Measurements from ENCODE around the gene PDE4D.
"Not testable (repeated sequence)": the region's sequence is repeated elsewhere in the genome, so short reads cannot be mapped to it uniquely, and the experiment has no call there.

The PDE4D gene

DNA sequence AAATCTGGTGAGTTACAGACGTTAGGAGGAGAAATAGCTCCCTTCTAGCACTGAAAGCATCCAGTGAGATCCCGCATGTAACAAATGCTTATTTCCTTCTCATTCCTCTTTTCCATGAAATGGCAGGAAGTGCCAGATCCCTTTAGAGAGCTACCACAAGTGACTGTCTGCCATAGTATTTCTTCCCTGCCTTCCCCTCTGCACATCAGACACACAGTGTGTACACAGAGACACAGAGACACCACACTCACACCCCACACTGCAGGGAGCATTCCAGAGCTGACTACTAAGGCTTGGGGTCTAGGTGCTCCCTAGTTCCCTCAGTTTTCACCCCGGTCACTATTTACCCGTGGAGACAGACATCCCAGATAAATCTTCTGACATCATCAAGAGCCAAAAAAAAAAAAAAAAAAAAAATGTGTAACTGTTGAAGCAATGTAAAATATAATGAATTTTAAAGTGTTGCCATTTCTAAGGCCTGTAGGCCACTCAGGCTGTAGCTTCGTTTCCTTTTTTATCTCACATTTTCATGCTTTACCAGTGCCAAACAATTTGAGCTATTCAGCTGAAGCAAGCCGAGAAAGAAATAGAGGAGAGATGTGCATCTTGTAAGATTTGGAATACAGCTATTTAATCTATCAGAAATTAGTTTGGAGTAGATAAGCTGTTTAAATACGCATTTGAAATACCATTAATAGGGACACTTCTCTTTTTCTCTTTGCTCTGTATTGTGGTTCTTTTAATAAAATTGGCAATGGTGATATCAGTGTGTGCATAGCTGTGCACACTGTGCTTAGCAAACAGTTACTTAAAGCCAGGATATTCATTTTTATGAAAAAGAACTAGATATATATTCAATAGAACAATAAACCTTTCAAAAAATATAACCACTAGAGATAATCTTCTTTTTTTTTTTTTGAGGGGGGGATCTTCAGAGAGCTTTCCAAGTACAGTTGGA lies 405.5 kb downstream of the PDE4D start:
- in situ Hi-C loops (cut with MboI; ENCODE audit: low sequenced_read_pairs), result no loop called here

GRCh38 chr5:59487068-59487686 lies 406.3 kb downstream of the PDE4D start:
- in situ Hi-C loops (cut with MboI; ENCODE audit: low sequenced_read_pairs), result no loop called here

GRCh38 chr5:59486508-59486907 lies 407.0 kb downstream of the PDE4D start:
- in situ Hi-C loops (cut with MboI; ENCODE audit: low sequenced_read_pairs), result no loop called here

GRCh38 chr5:59485629-59486439 lies 407.7 kb downstream of the PDE4D start:
- in situ Hi-C loops (cut with MboI; ENCODE audit: low sequenced_read_pairs), result no loop called here

GRCh38 chr5:59485107-59485506 lies 408.4 kb downstream of the PDE4D start:
- in situ Hi-C loops (cut with MboI; ENCODE audit: low sequenced_read_pairs), result no loop called here

DNA sequence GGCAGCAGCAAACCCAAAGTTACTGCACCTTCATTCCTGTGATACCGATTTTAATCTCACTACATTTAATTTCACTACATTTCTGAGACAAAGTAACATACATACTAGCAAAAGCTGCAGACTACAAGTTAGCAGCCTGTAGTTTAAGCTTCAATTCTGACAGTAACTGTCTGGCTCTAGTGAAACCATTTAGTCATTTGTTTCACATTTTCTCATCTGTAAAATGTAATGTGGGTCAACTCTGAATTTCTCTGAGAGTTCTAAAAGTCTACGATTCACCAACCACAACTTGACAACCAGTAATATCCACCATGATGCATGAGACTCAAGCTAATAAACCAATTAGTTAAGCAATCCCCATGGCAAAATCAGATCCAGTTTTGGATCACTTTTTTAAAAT lies 408.9 kb downstream of the PDE4D start:
- in situ Hi-C loops (cut with MboI; ENCODE audit: low sequenced_read_pairs), result no loop called here

DNA sequence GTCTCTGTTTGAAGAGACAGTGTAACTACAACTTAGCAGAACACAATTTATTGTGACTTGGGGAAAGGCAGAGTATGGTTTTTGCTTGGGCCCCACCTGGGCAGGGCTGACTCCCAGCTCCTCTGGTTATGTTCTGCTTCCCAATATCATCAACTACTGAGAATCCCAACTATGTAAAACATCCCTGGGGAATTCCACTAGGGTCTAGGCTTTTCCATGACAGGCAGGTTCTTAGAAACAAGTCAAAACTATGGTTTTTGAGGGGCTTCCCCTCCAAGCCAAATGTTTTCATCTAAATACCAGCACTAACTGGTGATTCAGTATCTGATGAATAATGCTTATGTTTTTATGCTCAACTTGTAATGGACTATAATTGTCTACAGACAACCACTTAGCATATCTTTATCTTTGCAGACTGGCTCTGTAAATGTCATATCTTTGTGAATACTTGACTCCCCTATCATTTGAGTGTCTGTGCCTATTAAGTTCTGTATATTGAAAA lies 409.5 kb downstream of the PDE4D start:
- in situ Hi-C loops (cut with MboI; ENCODE audit: low sequenced_read_pairs), result no loop called here

- in situ Hi-C loops (cut with MboI; ENCODE audit: low sequenced_read_pairs), result no loop called here
Measured at GRCh38 chr5:59479086-59479485, 414.4 kb downstream of the PDE4D start.

GRCh38 chr5:59474324-59474723 lies 419.2 kb downstream of the PDE4D start:
- in situ Hi-C loops (cut with MboI; ENCODE audit: low sequenced_read_pairs), result no loop called here

- in situ Hi-C loops (cut with MboI; ENCODE audit: low sequenced_read_pairs), result no loop called here
Measured at GRCh38 chr5:59473611-59474010, 419.9 kb downstream of the PDE4D start.

- in situ Hi-C loops (cut with MboI; ENCODE audit: low sequenced_read_pairs), result no loop called here
Measured at GRCh38 chr5:59471463-59471862, 422.1 kb downstream of the PDE4D start.

DNA sequence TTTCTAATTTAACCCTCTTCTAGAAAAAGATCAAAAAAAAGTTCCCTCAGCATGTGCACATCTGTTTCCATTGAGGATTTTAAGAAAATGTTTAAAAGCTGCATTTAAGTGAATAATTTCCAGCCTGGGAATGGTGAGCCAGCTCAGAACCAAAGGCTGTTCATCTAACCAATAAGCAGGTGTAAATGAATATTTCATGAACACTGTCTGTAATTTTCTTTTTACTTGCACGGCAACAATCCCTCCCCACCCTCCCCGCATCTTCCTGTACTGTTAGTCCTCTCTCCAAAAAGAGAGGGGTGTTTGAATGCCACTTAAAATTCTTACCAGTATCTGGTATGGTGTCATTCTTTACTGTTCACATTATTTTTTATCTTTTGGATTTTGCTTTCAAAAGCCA lies 425.6 kb downstream of the PDE4D start:
- in situ Hi-C loops (cut with MboI; ENCODE audit: low sequenced_read_pairs), result no loop called here

DNA sequence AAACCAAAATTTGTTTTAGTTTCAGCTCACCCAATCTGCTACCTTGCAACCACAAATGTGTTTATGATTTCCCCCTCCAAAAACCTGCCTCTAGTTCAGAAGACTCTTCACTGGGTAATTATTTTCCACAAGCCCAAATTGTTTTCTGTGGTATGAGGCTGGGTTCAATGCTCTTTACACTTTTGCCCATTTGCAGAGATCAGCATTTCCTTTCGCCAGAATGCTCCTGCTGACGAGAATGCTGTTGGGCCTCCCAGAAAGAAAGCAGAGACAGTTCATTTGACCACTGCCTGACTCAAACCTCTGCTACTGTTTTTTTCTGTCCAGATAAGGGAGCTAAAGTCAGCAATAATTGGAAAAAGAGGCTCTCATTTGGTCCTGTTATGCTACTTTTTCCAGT lies 427.3 kb downstream of the PDE4D start:
- in situ Hi-C loops (cut with MboI; ENCODE audit: low sequenced_read_pairs), result no loop called here

GRCh38 chr5:59464969-59465368 lies 428.6 kb downstream of the PDE4D start:
- in situ Hi-C loops (cut with MboI; ENCODE audit: low sequenced_read_pairs), result no loop called here

DNA sequence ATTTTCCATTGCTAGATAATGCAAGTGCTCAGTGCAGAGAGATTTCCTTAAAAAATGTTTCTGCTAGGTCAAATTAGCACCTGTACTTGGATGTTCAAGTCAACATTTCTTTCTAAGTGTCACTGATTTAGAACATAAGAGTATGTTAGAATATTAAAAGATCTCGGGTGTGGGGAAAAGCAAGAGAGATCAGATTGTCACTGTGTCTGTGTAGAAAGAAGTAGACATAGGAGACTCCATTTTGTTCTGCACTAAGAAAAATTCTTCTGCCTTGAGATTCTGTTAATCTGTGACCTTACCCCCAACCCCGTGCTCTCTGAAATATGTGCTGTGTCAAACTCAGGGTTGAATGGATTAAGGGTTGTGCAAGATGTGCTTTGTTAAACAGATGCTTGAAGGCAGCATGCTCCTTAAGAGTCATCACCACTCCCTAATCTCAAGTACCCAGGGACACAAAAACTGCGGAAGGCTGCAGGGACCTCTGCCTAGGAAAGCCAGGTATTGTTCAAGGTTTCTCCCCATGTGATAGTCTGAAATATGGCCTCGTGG lies 429.8 kb downstream of the PDE4D start:
- in situ Hi-C loops (cut with MboI; ENCODE audit: low sequenced_read_pairs), result not testable (repeated sequence)

- in situ Hi-C loops (cut with MboI; ENCODE audit: low sequenced_read_pairs), result no loop called here
Measured at GRCh38 chr5:59462956-59463355, 430.6 kb downstream of the PDE4D start.

- in situ Hi-C loops (cut with MboI; ENCODE audit: low sequenced_read_pairs), result no loop called here
Measured at GRCh38 chr5:59460368-59461153, 433.0 kb downstream of the PDE4D start.

GRCh38 chr5:59458966-59459729 lies 434.4 kb downstream of the PDE4D start:
- in situ Hi-C loops (cut with MboI; ENCODE audit: low sequenced_read_pairs), result no loop called here

DNA sequence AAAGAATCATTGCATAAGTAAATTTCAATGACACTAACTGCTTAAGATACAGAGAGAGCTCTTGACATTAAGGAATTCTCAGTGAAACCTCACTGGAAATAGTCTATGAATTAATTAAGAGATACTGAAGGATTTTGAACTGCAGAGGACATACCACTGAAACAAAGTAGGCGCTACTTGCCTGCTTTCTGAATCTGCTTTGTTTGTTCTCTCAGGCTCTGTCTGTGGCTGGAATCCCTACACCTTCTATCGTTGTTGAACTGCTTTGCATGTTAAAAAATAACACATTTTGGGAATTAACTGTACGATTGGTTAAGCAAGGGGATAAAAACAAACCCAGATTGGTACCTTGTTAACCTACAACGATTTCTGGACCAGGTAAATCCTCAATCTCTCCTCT lies 435.2 kb downstream of the PDE4D start:
- in situ Hi-C loops (cut with MboI; ENCODE audit: low sequenced_read_pairs), result no loop called here

Data from hTERT RPE-1 (cell line).